Glomerular visceral epithelial cell (primary cell): ENCODE measurements around the gene ENTHD1.

Experiments
- DNase-seq: peaks from one replicate; pipeline ENCODE4 v3.0.0-alpha.2; 2016; ENCODE audit errors: extremely low spot score

The ENTHD1 gene, protein sequence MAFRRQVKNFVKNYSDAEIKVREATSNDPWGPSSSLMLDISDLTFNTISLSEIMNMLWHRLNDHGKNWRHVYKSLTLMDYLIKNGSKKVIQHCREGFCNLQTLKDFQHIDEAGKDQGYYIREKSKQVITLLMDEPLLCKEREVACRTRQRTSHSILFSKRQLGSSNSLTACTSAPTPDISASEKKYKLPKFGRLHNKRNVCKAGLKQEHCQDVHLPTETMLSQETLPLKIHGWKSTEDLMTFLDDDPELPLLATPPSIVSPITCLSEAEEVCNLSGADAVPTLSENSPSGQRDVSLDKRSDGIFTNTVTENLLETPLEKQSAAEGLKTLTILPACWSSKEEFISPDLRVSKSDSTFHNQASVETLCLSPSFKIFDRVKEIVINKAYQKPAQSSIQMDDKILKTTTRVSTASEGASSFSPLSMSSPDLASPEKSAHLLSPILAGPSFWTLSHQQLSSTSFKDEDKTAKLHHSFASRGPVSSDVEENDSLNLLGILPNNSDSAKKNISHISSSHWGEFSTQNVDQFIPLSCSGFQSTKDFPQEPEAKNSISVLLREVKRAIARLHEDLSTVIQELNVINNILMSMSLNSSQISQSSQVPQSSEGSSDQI

DNA sequence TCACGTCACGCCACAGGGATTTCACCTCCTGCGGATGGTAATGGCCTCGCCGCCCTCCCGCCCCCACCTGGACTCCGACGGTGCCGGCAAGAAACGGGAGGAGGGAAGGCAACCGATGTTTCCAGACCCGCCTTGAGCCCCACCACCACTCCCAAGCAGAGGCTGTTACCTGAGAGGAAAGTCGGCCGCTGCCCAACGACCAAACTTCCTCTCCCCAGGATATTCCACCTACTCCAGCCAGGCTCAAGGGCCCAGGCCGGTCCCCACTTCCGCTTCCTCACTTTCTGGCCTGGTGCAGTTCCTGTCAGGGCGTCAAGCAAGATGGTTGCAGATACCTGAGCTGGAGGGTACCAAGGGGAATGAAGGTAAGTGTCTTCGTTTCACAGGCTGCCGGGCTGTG is at the start of gene ENTHD1:
Gene ENTHD1 (minus strand): TSS at position 235 of the 400 bp plus-strand sequence. CDS start 6,012 bp downstream, outside the sequence.
- no peak for DNase-seq

DNA sequence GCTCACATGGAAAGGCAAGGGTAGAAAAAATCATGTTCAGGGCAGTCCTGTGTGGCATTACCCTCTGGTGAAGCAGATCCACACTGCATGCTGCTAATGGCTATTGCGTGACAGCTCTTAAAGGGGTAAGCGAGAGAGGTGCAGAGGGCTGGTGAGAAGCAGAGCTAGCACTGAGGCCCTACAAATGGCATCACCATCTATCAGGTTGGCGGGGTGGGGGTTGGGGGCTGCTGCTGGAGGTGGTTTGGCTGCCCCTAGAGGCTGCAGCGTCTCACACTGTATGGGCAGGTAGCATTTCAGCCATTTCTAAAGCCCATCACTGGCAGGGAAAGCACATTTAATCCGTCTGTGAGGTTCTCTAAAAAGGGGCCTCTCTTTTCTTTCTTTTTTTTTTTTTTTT is 49.8 kb upstream of the ENTHD1 start:
- no peak for DNase-seq

DNA sequence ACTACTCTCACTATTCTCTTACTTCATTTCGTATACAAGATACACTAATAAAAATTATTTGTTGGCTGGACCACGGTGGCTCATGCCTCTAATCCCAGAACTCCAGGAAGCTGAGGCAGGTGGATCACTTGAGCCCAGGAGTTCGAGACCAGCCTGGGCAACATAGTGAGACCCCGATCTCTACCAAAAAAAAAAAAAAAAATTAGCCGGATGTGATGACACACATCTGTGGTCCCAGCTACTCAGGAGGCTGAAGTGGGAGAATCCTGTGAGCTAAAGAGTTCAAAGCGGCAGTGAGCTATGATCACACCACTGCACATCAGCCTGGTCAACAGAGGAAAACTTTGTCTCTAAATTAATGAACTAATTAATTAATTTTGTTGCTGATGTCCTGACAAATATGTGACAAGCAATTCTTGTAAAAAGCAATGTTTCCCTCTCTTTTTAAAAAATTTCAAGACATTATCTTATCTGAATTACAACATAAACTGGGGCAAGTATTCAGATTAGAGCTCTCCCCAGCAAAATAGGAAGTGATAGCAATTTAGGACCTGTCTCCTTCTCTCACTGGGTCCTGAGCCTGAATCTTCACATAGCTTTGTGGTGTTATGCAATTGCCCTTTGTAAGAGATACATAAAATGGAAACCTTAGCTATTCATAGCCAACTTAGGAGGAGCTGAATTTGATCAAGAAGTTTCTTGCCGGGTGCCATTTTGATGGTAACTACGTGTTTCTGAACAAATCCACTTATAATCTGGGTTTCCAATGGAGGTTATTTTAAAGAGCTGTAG is 49.1 kb upstream of the ENTHD1 start:
- no peak for DNase-seq

DNA sequence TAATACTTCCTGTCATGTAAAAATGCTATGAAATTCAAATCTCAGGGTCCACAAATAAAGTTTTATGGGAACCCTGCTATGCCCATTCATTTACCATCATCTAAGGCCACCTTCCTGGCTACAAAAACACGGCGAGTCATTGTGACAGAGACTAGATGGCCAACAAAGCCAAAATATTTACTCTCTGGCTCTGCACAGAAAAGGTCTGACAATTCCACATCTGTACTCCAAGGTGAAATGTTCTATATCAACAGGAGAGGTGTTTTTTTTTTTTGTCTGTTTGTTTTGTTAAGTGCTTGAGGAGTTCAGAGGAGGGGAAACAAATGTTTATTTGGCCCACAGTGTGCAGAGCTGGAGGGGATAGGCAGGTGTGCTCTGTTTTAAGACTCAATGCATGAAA is 48.0 kb upstream of the ENTHD1 start:
- DNase-seq, result no peak

DNA sequence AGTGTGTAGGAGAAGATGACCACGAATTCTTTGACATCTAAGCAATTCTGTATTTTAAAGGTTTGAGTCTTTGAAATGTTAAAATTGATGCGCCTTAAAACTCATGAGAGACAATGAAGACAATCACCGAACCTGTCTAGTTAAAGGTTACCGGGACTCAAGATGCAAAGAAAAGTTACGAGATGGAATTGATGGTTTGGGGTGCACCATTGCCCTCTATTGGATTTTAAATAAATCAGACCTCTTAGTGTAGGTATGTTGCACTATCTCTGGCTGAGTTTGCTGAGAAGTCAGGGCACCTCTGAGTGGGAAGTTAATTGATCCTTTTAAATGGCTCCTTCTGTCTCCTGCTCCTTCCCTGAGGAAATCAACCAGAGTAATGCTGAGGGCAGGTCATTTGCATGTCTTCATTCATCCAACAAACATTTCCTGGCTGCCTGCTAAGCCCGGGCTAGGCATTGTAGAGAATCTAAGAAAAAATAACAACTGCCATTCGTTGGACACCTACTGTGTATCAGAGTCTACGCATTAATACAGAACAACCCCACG is 47.3 kb upstream of the ENTHD1 start:
- no peak for DNase-seq

DNA sequence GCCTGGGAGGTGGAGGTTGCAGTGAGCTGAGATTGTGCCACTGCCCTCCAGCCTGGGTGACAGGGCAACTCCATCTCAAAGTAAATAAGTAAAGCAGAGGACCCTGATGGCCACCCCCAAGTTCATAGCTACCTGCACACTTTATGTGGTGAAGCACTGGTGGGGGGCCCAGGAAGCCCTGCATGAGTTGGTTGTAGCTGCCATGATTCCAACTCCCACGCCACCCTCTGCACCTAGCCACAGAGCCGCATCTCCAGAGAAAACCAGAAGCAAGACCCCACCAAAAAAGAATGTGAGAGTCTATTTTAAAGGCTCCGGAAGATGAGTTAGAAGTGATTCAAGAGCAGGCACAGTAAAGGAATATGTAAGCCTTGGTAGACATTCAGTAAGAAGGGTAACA is 46.3 kb upstream of the ENTHD1 start:
- DNase-seq, result no peak

DNA sequence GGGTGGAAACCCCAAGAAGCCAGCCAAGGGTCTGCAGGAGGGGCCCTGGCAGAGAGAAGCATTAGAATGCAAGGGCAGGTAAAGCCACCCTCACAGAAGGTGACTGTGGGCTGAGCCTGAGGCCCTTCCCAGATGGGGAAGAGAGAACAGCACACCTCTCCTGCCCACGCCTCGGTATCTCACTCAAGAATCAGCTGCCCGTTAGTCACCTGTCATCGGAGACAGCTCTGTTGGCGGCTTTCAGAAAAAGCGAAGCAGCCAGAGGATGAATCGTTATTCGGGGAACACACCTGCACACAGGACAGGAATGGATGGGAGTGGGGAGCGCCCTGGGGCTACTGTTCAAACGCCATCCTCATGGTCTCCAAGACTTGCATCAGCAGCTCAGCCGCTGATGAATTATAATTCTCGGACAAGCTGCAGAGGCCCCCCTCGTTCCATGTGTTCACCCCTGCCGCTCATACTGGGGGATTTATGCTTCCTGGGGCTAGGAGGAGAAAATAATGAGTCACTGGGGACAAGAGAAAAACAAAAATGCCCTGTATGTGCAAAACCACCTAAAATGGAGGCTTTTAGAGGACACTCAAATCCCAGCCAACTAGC is 45.0 kb upstream of the ENTHD1 start:
- no peak for DNase-seq

DNA sequence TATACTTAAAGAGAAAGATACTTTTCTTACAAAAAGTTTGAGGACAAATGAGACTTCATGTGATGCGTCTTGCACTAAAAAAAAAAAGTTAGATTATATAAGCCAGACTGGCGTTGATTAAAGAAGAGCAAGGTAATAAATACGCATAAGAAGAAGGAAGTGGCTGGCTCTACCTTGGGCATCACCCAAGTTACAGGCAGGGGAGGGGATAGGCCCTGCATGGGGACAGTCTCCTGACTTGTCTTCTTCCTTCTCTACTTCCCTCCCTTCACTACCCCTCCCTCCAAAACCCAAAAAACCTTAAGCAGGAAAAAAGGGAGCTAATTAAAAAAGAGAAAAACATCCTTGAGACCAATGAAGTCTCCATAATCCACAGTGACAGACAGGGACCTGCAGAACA is 44.3 kb upstream of the ENTHD1 start:
- DNase-seq, result no peak

DNA sequence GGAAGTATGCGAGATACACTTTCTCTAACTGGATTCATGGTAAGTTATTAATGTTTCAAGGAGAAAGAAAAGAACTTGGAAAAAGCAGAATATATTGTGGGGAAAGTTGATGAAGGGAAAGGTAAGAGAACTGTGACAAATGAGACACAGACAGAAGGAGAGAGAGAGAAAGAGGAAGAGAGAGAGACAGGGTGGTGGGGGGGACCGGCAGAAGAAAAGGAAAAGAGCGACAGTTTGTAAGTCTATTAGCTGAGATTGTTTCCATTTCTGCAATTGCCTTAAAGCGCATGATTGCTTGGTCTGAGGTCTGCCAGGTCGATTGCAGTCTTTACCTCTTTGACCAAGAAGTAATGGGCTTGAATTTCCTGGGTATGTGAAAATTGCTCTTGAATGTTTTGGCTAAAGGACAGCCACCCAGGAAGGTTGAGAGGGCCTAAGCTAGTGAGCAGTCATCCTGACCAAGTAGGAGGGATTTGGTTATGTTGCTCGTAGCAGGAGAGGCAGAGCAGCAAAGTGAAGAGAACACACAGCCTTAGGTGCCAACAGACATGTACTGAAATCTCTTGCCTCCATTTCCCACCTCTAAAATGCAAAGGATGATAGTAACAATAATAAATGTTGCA is 43.1 kb upstream of the ENTHD1 start:
- DNase-seq, result no peak

DNA sequence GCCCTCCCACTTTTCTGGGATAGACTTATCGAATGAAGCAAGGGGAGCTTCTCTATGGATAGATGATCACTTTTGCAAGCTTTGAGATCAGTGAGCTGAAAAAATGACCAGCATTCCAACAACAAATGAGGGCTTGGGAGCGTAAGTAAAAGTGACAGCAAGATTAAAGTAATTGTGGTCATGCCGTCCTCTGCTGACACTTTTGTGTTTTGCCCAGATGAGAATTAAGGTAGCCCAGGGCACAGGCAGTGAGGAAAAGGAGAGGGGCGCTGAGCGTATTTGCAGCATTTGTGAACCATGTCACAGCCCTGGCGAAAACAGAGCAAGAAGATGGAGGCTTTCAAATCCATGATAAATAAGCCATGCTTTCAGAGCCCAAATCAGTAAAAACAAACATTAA is 42.1 kb upstream of the ENTHD1 start:
- DNase-seq, result no peak

DNA sequence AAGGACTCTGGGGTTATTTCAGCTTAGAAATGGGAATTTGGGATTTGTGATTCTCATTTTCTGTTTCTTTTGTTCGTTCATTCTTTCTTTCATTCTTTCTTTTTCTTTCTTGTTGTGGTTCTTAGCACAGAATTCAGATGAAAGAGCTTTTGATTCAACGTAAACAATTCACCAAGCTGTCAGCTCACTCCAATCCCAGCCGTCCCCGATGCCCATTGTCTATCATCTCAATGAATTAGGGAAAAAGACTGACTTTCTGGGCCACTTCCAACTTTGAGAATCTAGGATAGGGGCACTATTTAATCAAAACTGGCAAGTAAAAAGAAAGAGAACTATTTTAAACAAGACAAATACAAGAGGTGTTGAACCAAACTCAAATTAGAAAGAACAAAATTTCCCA is 41.6 kb upstream of the ENTHD1 start:
- no peak for DNase-seq

DNA sequence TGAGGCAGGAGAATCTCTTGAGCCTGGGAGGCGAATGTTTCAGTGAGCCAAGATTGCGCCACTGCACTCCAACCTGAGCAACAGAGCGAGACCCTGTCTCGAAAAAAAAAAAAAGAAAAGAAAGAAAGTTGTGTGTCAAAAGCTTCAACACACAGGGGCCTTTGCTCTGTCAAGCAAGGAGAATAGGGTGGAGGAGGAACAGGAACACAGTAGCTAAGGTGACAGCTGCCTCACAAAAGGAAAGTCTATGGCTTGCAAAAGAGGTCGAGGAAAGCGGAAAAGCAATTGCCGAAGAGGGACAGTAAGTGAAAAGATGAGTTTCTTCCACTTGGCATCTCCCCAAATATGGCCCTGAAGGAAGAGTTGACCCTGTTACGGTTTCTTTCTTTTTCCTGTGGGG is 40.2 kb upstream of the ENTHD1 start:
- no peak for DNase-seq

DNA sequence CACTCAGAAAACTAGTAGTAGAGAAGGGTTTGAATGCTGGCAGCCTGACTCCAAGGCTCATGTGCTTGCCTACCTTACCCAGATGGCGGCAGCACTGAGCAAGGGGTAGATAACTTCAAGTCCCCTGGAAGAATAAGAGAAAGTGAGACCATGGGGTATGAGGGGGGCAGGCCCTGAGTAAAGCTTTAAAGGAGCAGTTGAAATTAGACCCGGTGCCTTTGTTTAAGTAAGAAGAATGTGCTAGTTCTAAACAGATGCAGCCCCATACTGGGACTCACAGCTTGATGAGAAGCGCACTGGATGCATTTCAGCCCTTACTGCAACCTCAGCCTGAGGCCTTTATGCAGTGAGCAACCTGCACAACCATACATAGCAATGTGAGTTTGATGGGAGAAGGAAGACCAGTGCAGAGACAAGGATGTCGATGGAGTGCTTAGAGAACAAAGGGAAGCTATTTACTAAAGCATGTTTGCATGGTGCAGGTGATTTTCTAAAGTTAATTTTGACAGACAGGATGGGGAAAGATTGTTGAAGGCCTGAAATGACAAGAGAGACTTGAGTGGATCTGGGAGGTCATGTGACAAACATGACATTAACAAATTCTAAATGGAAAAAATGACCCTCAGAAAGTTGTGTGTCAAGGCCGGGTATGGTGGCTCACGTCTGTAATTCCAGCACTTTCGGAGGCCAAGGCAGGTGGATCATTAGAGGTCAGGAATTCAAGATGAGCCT is 39.5 kb upstream of the ENTHD1 start:
- peak; percentile 20 for DNase-seq

DNA sequence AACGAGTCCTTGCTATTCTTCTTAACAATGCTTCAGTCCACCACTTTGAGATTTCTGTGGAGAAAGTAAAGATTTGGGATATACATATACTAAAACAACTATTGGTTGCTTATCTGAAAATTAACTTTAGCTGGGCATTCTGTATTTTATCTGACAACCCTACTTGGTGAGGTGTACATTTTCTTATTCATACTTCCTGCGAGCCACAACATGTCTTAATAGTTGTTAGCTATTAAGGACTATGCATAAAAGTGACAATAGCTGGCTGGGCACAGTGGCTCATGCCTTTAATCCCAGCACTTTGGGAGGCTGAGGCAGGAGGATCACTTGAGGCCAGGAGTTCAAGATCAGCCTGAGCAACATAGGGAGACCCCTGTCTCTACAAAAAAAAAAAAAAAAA is 38.6 kb upstream of the ENTHD1 start:
- DNase-seq, result no peak

DNA sequence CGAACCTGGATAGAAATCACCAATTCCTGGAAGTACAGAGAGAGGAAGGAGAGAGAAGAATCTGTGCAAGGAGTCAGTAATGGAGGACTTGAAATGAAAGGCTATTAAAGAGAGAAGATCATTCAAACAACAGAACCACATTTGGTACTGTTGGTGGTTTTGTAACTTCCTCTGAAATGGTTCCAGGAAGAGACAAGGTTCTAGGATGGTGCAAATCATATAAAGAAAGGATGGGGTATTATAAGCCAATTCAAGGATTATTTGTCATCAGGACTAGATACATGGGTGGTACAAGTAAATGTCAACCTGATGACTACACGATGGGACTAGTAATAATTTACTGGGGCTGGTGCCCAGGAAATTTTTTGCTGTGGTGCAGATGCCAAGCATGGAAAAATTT is 37.7 kb upstream of the ENTHD1 start:
- DNase-seq, result no peak

DNA sequence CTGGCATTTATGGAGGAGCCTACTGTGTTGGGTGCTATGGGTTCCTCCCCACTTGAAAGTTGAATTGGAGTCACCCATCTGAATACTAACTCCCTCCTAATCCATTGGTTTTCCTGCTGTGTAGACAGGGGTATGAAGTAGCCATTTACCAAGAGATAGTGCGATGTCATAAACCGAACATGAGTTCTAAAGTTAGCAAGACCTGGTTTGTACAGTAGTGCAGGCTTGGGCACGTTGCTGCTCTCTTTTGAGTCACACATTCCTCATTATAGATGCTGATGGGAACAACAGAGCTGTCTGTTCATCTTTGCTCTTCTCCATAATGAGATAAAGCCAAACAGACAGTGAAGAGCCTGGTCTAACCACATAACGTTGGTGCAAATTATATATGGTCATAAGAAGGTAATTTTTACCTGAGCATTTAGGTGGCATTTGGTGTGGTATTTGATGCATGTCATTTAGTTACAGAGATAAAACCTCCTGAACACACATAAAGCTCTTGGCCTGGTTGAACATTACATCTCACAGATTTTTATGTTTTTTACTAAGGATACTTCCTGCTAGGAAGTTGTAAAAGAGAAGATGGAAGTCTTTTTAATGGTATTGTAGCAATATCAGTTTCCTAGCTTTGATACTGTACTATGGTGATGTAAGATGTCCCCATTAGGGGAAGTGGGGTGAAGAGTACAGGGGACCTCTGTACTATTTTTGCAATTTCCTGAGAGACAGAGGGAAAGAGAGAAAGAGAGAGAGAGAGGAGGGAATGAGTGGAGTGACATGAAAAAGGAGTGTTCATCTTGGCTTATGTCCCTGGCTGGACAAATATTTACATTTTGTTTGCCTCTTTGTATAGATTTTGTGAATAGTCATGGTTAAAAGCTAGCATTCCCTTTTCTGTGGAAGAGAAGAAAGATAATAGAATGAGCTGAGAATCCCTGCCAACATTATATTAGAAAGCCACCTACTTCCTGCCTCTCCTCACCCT is 35.3 kb upstream of the ENTHD1 start:
- DNase-seq, result no peak

DNA sequence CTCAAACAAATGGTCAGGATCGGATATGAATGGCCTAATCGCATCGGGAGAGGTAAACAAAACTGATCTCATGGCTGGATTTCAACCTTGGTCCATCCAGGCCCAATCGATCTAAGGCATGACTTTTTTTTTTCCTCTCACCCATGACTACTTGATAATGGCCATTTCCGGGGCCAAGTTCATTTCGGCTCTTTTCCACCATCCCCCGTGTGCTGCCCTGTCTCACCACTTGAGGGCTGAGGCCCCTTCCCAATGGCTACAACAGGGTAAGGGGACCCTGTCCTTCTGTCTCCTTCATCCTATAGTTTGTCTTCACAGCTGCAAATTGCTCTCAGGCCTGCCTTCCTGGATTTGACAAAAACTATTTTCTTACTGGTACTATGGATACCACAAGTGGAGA is 34.0 kb upstream of the ENTHD1 start:
- DNase-seq, result no peak

DNA sequence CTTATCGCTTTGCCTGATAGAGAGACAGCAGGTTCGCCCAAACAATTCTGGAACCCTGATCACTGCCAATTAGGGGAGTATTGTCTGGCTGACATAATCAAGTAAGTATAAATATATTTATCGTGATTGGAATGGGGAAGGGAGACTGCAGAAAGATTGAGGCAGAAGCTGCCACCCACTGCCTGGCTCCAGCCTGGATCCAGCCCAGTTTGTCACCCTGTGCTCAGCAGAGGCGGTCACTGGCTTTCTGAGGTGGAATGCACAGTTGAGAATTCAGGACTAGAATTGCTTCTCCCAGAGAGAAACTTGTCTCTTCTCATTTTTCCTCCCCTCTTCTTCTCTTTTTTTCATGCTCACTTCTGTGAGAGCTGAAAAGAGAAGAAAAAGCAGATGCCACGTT is 33.2 kb upstream of the ENTHD1 start:
- DNase-seq, result no peak

DNA sequence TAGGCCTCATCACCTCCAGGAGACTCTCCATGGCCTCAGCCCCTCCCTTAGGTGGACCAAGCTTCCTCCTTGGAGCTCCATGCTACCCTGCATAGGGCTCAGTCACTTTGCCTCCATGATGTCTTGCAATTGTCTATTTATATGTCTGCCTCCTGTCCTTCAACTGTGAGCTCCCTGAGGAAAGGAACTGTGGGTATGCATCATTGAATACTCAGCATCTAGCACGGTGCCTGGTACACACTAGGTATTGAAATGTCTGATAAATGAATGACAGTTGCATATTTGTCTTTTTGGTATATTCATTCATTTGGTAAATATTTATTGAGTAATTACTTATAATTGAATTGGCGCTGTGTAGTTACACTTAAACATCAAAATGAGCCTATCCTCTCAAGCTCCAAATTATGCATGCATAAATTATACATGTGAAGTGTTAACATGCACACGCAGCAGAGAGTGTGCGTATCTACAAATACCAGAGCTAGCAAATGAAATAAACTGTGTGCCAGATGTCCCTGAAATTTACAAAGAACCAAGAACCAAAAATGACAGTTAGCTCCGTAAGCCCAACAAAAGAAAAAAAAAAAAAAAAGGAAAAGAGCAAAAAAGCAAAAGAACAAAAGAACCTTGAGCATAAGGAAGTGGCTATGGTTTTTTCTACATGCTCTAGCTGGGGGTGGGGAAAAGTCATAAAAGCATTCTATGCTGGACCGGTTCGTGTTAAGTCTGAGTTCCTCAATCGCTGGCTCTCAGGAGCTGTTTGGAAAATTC is 32.5 kb upstream of the ENTHD1 start:
- DNase-seq, result no peak
